Brain pericyte (primary cell): ENCODE measurements around the gene PIAS4.

Source experiments
- DNase-seq: peaks from one replicate; pipeline ENCODE4 v3.0.0-alpha.2; 2012; ENCODE audit warnings: low read depth, low spot score

Gene PIAS4

DNA sequence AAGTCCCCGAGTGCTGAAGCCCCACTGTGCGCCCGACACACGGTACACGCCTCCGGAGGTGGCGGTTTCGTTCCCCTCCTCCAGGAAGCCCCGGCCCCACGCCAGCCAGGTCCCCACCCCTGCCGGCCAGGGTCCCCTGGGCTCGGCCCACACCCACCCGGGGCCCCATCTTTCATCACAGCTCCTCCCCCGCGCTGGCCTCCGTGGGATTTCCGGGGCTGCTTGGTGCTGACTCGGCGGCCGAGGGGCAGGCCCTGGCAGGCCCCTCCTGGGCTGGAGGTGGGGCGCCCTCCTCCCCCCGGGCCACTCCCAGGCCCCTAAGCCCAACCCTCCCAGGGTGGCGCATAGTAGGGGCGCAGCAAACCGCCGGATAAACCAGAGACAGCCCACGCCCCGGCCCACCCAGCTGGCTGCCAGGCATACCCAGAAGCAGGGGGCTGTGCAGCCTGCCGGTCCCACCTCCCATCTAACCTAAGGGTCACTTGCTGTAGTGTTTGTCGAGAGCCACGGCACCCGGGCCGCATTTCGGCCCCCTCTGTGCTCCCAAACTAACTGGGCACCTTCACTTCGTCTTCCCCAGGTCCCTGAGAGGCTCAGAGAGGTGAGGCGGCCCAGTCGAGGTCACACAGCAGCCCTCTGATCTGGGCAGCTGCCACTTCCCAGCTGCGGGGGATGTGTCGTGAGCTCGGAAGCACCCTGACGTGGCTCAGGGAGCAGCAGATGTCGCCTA lies 52.5 kb downstream of the PIAS4 start:
- DNase-seq, result no peak

DNA sequence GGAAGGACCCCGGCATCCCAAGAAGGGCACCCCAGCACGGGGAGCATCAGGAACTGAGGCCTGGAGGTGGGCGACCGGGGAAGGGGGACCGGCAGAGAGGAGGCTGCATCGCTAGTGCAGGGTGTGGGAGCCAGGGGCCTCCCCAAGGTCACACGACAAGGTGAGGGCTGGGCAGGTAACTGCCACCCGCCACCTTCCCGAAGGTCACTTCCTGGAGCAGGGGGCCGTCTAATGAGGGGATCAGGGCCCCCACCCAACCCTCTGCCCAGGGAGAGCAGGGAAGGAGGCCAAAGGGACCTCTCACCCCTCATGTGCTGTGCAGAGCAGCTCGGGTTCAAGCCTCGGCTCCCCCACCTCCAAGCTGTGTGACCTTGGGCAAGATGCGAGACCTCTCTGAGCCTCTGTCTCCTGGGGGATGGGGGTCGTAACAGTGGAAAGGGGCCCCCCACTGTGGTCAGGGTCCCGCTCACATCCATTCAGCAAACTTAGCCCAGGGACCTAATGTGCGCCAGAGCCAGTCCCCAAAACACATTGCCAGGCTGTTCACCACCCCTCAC lies 53.2 kb downstream of the PIAS4 start:
- DNase-seq, result no peak

DNA sequence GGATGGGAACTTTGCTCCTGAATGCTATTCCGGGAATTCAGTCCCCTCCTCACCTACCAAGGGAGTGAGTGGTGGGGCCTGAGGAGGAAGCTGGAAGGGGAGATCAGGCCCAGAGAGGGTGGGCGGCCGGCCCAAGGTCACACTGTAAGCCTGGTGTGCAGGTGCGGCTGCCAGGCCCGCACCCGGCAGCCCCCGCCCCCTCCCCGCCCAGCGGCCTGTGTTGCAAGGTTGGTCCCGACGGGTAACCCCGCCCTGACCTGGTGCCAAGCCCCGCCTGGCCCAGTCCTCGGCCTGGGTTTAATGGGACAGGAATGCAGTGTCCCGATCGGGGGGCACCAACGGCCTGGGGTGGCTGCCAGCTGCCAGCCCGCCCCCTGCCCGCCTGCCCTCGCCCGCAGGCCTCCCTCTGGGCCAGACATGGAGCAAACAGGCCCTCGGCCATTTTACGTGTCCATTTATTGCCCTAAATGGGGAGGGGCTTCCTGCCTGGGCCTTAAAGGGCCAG lies 53.7 kb downstream of the PIAS4 start:
- DNase-seq, result no peak

DNA sequence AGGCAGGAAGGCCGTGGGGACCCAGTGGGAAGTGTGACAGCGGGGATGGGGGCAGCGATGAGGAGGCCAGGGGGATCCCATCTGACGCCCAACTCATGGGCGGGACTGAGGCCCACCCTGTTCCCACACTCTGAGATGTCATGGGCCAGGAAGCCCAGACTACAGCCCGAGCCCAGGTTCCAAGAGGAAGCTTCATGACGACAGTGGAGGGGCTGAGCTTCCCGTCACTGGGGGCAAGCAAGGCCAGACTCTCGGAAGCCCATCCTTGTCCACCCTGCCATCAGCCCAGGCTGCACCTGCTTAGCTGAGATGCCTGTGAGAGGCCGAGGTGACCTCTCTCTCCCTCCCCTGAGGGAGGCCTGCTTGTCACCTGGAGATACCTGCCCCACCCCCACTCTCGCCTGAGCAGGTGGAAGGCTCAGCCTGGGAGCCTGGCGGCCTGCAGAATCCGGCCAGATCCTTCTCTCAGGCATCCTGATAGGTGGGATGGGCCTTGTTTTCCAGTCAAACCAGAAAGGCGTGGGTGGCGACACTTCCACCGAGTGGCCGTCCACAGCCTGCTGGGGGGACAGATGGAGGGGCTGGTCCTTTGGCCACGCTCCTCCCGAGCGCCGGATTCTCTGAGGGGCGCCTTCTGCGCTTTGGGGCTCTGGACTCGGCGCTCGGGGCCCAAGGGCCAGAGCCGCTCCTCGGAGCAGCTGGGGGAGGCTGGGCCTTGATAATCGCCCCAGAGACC lies 54.3 kb downstream of the PIAS4 start:
- no peak for DNase-seq

DNA sequence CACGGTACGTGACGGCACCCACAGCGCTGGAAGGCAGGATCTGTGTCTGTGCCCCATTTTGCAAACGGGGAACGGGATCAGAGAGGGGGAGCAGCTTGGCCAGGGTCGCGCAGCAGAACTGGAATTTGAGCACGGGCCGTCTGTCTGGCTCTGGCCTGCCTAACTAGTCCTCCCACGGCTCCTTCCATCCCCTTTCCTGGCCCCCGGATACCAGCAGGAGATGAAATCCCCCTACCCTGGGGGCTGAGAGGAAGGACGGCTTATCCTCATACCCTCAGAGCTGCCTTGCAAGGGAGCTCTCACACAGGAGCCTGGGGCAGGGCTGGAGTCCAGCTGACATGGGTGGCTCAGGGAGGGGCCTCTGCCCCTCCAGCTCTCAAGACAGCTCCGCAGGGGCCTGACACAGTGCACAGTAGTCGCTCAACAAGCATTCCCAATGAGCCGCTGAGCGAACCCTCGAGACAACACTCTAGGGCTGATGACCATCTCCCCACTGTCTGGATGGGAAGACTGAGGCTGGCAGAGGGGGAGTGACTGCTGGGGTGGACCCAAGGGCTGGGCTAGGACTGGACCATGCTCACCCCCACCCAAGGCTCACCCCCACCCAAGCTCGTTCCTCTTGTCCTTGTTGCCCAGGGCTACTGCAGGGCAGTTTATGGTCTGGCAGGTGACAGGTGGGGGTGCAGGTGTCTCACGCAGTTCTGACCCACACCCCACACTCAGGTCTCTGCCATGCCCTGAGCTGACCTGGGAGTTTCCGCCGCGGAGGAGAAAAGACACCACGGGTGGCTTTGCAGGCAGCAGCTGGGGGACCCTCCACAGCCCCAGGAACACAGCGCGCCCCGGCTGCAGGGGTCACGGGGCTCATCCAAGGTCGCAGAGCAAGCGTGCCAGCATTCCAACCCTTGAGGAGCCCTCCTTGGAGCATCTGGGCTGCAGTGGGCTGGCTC lies 55.2 kb downstream of the PIAS4 start:
- DNase-seq, result no peak

DNA sequence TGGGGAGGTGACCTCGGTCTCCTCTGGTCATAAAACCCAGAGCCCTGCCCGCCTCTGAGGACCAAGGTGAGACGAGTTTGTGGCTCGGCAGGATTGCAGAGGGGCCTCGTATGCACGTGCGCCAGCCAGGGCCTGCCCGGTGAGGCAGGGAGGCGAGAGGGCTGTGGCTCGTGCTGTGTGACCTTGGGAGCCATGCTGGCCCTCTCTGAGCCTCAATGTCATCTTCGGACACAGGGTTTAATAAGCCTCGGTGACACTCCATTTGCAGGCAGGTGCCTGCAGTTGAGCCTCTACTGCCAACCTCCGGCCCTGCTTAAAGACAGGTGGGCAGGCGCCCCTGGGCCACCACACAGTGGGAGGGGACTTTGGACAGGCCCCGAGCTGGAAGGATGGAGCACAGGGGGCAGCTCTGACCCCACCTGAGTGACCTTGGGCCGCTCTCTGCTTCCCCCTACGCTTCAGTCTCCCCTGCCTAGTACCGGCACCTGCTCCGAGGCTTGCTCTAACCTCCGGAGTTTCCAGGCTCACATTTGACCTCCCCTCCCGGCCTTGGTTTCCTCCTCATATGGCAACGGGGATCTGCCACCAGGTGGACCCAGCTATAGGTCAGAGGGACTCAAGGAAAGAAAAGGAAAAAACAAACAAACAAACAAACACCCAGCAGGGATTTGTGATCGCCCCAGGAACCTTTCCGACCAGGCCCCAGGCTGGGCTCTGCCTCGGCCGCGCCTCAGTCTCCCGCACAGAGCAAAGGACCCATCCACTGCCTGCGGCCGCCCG lies 56.0 kb downstream of the PIAS4 start:
- no peak for DNase-seq

DNA sequence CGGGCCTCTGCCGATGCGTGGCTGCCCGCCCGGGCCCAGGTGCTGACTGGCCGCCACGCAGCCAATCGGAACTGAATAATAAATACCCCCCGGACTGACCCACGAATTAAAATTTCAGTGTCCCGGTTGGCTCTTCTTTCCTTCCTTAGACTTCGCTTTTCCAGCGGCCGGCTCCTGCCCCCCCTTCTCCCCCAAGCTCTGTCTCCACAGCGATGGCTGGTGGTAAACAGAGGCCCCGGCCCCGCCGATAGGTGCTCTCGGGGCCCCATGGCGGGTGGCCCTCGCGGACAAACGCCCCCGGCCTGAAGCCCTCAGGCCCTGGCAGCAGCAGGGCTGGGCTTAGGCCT lies 56.6 kb downstream of the PIAS4 start:
- no peak for DNase-seq

DNA sequence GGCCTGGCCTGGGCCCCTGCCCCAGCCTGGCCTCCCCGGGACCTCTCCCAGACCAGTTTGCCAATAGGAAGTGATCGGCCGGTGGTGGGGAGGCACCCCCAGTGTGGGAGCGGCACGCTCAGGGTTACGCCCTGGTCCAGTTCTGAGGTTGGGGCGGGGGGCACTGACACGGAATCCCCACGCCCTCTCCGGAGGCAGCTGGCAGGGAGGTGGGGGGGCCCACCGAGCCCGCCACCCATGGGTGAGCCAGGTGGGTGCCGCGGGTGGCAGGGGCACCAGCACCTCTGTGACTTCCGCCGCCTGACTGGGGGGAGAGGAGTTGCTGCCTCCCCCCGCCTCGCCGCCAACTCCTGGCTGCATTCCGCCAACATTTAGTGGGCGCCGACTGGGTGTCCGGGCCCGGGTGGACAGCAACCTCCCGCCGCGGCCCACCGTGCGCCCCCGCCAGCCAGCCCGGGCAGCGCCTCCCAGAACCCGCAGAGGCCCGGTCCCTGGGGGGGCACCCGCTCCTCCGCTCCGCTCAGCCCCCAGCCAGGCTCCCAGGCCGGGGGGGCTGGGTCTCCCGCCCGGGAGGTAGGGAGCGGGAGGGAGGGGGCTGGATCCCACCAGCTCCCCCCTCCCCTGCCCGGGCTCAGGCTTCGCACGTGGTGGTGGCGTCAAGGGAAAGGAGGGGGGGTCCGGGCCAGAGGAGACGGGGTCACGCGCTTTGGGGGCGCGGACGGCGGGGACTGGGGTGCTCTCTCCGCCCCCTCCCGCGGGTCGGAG lies 57.1 kb downstream of the PIAS4 start:
- no peak for DNase-seq

DNA sequence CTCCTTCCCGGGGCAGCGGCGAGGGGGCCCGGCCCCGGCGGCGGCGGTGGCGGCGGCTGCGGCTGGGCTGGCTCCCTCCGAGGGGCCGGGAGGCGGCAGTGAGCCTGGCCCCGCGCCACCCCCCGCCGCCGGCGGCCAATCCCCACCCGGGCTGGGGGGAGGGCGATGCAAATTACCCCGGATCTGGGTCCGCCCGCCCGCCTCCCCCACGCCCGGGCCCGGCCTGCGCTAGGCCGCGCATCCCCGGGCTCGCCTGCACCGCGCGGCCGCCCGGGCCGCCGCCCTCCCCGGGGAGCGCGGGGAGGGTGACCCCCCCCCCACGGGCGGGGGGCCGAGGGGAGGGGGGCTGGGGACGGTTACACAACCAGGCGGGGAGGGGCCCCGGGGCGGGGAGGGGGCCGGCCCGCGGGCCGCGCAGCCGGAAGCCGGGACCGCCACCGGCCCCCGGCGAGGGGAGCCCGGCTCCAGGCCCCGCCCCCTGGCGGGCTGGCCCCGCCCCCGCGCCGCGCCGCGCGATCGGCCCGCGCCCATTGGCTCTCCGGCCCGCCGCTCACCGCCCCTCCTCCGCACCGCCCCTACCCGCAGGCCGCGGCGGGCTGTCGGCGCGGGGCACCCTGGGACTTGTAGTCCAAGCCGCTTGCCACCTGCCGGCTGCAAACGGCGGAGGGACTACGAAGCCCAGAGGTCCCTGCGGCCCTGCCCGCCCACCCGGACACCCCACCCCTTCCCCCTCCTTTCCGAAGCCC lies 58.1 kb downstream of the PIAS4 start:
- DNase-seq, result peak; percentile 80

DNA sequence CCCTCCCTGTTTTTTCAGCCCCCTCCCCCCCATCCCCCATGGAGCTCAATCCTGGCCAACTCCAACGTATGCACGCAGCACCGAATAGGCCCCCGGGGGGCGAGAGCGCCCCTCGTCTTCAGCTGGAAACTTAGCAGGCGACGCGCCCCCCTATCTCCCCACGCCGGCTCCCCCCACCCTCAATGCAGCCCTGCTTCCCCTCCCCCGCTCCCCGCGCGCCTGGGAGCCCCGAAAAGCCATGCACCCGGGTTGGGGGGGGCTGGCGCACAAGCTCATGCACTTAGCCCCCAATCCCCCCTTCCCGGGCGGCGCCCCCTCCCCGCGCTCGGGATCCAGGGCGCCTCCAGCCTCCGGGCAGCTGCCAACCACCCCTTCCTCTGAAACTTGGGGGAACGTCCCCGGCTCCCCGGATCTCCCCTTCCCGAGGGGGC lies 58.7 kb downstream of the PIAS4 start:
- DNase-seq, result no peak

DNA sequence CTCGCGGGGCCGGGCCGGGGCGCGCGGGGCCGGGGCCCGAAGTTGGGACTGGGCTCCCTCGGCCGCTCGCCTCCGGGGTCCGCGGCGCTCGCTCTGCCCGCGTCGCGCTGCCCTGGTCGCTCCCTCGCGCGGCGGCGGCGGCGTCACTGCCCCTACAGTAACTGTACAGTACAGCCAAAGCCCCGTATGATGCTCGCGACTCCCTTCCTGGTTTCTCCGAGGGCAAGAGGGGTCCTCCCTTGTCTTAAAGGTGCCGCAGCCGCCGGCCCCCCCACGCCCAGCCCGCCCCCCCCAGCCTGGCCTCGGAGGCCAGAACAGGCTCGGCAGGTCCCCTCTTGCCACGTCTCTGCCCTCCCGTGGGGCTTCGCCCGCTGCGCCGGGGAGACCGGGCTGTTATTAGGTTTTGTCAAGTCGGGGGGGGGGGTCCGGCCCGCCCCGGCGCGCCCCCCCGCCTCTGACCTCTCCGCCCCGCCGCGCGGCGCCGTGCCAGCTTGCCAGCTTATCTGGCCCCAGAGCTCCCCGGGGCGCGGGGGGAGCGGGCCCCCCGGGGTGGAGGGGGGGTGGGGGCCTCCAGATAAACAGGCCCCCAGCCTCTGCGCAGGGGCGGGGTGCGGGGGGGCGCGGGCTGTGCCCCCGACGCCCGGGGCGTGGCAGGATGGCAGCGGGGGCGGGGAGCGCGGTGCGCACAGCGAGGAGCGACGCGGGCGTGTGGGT lies 59.3 kb downstream of the PIAS4 start, which contains the start of gene ZBTB7A:
Gene ZBTB7A, minus strand, starts transcription at position 218 of the 714 bp plus-strand sequence. CDS start 11,667 bp downstream, outside the sequence.
- DNase-seq, result no peak

DNA sequence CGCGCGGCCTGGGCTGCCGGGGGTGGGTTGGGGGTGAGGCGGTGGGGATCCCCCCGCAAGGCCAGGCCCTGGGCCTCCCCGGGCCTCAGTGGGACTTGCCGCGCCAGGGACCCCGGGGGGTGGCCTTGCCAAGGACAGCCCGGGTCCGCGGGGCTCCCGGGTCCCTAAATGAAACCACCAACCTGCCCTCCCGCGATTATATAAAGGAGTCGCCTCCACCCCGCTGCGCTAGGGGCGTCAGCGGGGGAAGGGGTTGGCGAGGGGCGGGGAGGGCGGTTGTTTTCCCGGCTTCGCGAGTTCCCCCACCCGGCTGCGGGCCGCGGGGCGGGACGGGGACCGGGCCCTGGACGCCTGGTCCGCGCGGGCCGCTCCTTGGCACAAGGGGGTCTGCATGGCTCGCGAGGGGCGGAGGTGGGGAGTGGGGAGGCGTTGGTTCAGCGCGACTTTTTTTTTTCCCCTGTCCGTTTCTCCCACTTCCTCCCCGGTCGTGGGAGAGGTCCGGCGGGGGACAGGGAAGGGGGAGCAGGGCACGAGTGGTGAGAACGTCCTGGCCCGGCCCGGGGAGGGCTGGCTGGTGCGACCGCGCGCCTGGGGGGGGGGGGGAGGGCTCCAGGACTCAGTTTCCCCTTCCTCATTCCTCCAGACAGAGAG lies 60.0 kb downstream of the PIAS4 start:
- DNase-seq, result no peak

DNA sequence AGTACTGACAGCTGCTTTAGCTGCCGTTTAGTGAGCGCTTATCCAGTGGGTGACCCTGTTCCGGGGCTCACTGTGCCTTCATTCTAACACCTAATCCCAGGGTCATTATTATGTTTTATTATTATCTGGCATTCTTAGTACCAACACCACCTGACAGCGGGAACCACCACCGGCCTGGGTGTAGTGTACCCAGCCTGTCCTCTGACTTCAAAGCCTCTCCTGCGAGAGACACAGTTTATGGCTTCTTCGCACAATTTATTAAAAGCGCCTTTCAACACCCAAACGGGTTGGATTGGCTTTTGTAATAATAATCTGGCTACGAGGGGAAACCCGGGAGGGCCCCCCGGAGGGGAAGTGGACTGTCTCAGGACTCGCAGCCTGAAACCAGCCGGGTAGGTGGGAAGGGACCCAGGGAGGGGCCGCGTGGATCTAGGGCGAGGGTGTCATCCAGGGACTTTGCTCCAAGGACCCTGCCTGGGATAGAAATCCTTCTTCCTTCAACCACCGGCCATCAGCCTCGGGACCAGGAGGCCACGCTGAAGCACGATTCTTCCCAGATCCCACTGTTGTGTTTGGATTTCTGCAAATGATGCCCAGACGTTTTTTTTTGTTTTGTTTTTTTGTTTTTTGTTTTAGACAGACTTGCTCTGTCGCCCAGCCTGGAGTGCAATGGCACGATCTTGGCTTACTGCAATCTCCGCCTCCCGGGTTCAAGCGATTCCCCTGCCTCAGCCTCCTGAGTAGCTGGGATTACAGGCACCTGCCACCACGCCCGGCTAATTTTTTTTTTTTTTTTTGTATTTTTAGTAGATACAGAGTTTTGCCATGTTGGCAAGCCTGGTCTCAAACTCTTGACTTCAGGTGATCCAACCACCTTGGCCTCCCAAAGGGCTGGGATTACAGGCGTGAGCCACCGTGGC lies 60.8 kb downstream of the PIAS4 start:
- DNase-seq, result no peak

DNA sequence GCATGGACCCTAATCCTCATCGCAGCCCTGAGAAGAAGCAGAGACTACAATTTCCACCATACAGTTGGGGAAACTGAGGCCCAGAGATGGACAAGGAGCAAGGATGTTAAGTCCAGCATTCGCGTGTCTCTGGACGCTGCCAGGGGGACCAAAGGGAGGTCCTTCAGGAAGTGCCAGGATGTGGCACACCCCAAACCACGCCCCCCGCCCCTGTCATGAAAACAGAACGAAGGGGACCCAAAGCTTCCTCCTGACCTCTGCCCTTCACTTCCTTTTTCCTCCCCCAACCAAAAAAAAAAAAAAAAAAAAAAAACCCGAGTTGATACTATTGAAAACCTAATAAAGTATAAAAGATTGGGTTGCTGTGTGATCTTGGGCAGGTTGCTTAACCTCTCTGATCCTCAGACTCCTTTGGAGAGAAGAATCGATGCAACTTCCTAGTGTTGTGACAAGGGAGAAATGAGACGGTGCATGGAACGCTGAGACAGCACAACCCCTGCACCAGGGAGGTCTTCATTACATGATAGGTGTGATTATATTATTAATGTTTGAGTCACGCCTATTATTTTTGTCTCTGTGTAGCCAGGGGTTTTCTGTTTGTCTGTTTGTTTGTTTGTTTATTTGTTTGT lies 61.9 kb downstream of the PIAS4 start:
- DNase-seq, result no peak

DNA sequence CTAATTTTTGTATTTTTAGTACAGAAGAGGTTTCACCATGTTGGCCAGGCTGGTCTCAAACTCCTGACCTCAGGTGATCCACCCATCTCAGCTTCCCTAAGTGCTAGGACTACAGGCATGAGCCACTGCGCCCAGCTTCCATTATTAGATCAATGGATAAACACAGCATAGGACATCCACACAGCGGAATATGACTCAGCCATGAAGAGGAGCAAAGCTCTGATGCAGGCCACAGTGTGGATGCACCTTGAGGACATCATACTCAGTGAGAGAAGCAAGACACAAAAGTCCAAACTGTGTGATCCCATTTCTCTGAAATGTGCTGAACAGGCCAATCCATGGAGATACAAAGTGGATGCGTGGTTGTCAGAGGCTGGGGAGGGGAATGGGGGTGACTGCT lies 64.1 kb downstream of the PIAS4 start:
- no peak for DNase-seq

DNA sequence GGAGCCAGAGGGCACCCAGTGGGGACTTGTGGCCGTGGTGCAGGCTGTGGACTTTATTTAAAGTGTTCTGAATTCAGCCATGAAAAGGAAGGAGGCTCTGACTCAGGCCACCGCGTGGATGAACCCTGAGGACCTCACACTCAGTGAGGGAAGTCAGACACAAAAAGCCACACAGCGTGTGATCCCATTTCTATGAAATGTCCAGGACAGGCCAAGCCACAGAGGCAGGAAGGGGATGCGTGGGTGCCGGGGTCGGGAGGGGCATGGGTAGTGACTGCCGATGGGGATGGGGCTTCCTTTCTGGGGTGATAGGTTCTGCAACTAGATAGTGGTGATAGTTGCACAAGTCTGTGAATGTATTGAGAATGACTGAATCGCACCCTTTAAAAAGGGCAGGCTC lies 67.8 kb downstream of the PIAS4 start:
- DNase-seq, result no peak

DNA sequence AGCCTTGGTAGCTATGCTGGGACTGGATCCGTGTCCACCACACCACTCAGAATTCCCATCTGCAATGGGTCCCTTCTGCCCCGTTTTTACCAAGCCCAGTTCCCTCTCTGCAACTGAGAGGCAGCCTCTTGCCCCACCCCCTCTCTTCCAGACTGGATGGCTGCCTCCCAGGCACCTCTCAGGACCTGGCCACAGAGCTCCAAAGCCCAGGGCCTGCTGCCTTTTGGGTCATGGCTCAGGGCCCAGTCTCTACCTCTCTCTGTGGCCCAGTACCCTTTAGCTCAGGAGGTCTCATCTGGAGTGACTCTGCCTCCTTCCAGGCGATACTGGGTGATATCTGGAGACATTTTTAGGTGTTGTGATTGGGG lies 69.5 kb downstream of the PIAS4 start:
- DNase-seq, result no peak
